AG09309 (cell line): ENCODE data around the gene SH3GLB1.

Experiments used
- DNase-seq: peaks from one replicate; pipeline ENCODE4 v3.0.0-alpha.2; 2010; ENCODE audit warnings: low read depth
- H3K4me3 ChIP-seq: 2 replicates; pipeline ENCODE4 v1.5.1; 2011; ENCODE audit warnings: mild to moderate bottlenecking, low read depth, low read length, moderate library complexity; ENCODE audit not compliant: control insufficient read depth
- CTCF ChIP-seq: IDR thresholded peaks from 2 replicates; pipeline ENCODE4 v1.5.1; 2011; ENCODE audit warnings: mild to moderate bottlenecking, low read depth, low read length, inconsistent platforms; ENCODE audit not compliant: insufficient read depth, control insufficient read depth; ENCODE audit errors: missing control alignments

Gene SH3GLB1

GRCh38 chr1:86779308-86780191 is 75.2 kb downstream of the SH3GLB1 start:
- TF ChIP-seq CTCF: no peak
- no peak overlapping the region for H3K4me3 ChIP-seq
- no peak for DNase-seq

GRCh38 chr1:86782482-86782881 is 78.1 kb downstream of the SH3GLB1 start:
- no peak for TF ChIP-seq CTCF
- H3K4me3 ChIP-seq: no peak overlapping the region
- no peak for DNase-seq

- DNase-seq: no peak
- no peak overlapping the region for H3K4me3 ChIP-seq
- no peak for TF ChIP-seq CTCF
These were observed 83.2 kb downstream of the SH3GLB1 start for GRCh38 chr1:86787621-86788020.

GRCh38 chr1:86788300-86789206 is 84.2 kb downstream of the SH3GLB1 start:
- H3K4me3 ChIP-seq: no peak overlapping the region
- DNase-seq: peak; percentile 64
- no peak for TF ChIP-seq CTCF

GRCh38 chr1:86795316-86795715 is 90.9 kb downstream of the SH3GLB1 start:
- H3K4me3 ChIP-seq: no peak overlapping the region
- no peak for TF ChIP-seq CTCF
- no peak for DNase-seq
